Measurements from ENCODE around the gene VPS13C.

DNA sequence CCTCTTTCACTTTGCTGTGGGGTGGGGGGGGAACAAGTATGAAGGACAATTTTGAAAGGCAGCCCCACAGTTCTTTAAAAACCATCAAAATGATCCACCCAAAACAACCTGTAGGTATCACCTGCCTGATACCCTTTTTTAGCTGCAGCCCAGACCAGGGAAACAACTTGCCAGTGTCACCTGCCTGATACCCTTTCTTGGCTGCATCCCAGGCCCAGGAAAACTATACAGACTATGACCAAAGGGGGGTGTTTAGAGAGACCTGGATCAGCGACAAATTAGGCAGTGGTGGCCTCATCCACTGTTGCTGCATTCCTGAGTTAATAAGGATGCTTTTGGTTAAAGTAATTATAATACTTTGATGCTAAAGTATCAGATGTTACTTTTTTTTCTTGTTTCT, 122.0 kb downstream of the VPS13C start:
- TF ChIP-seq ZNF274 (IDR thresholded peaks at IDR 0.05; ENCODE audit: low read depth, low read length) (no peak), YY1 (IDR thresholded peaks at IDR 0.05; ENCODE audit: insufficient read depth, insufficient read length) (no peak), SUZ12 (IDR thresholded peaks at IDR 0.05; ENCODE audit: extremely low read depth, insufficient read depth, insufficient read length) (no peak)

All from NT2/D1 (cell line).